Measurements from ENCODE around the gene PADI6. TPM values are rescaled to one million over a fixed set of nuclear protein-coding genes. Genes with fewer than 3 reads are reported as not detected.

The PADI6 gene
- polyA plus RNA-seq, 1 of the 3 experiments (the other 2 are of a cell fraction): not detected

- no peaks in the 10 kb centered on the region for H3K27me3 ChIP-seq (ENCODE audit: insufficient read depth)
- H3K4me3 ChIP-seq (ENCODE audit: low read depth in 2 of 2, low read length in 1 of 2): no peak overlapping the region
- TF ChIP-seq MXI1 (IDR thresholded peaks at IDR 0.05; ENCODE audit: low read depth, low read length): no peak
- no peak for TF ChIP-seq RAD21 (IDR thresholded peaks at IDR 0.05; ENCODE audit: low read length)
- no peak for TF ChIP-seq YY1 (IDR thresholded peaks at IDR 0.05; ENCODE audit: low read depth)
- no peak for TF ChIP-seq RCOR1 (IDR thresholded peaks at IDR 0.05; ENCODE audit: low read length)
- no peak for TF ChIP-seq TCF12 (IDR thresholded peaks at IDR 0.05)
- no peak for TF ChIP-seq FOXJ3 (CRISPR knock-in tag; IDR thresholded peaks at IDR 0.05)
- TF ChIP-seq IRF3 (IDR thresholded peaks at IDR 0.05; ENCODE audit: low read depth, low read length): no peak
- no peak for TF ChIP-seq NFIC (IDR thresholded peaks at IDR 0.05; ENCODE audit: borderline replicate concordance)
- TF ChIP-seq TEAD4 (IDR thresholded peaks at IDR 0.05; ENCODE audit: borderline replicate concordance, insufficient read depth): no peak
- no peak for TF ChIP-seq GABPA (IDR thresholded peaks at IDR 0.05; ENCODE audit: low read depth)
- no peak for TF ChIP-seq FOXM1 (IDR thresholded peaks at IDR 0.05; ENCODE audit: low read depth)
- no peak for TF ChIP-seq EZH2phosphoT487 (IDR thresholded peaks at IDR 0.05; ENCODE audit: borderline replicate concordance, low read depth)
- TF ChIP-seq ZBTB33 (IDR thresholded peaks at IDR 0.05; ENCODE audit: borderline replicate concordance, low read depth): no peak
- TF ChIP-seq EP300 (IDR thresholded peaks at IDR 0.05; ENCODE audit: borderline replicate concordance in 1 of 2, low read depth in 1 of 2, low read length in 1 of 2): no peak
- TF ChIP-seq REST (IDR thresholded peaks at IDR 0.05; ENCODE audit: low read depth, low read length): no peak
- TF ChIP-seq SIN3A (IDR thresholded peaks at IDR 0.05; ENCODE audit: borderline replicate concordance, low read depth, low read length): no peak
- no peak for TF ChIP-seq USF1 (IDR thresholded peaks at IDR 0.05; ENCODE audit: borderline replicate concordance, low read depth)
- TF ChIP-seq CTCF (IDR thresholded peaks at IDR 0.05): no peak
- TF ChIP-seq MEF2A (IDR thresholded peaks at IDR 0.05; ENCODE audit: borderline replicate concordance, low read depth): no peak
- no peak for TF ChIP-seq TAF1 (IDR thresholded peaks at IDR 0.05; ENCODE audit: borderline replicate concordance, low read depth, low read length)
- no peak overlapping the region for H2AFZ ChIP-seq (ENCODE audit: low read depth)
- H3K9ac ChIP-seq: no peak overlapping the region
- peaks cover 82% of the 10 kb centered on the region for H4K20me1 ChIP-seq (ENCODE audit: insufficient read depth)
- H3K4me2 ChIP-seq: no peak overlapping the region
- DNase-seq: no peak
- H3K27ac ChIP-seq (ENCODE audit: low read depth in 2 of 2, low read length in 1 of 2): no peak overlapping the region
- H3K36me3 ChIP-seq (replicated peaks in 1 of 2; ENCODE audit: control insufficient read depth in 1 of 2, insufficient read depth in 2 of 2, low read length in 1 of 2): peaks cover 30 to 48% of the 10 kb centered on the region in 2 experiments
- H3K4me1 ChIP-seq (ENCODE audit: control insufficient read depth in 1 of 2, insufficient read depth in 2 of 2, low read depth in 1 of 2, low read length in 1 of 2): peaks cover 11 to 17% of the 10 kb centered on the region in 2 experiments; a peak in 3 of 4 replicates
- peaks cover 3% of the 10 kb centered on the region for H3F3A ChIP-seq (replicated peaks; ENCODE audit: insufficient read depth)
- POLR2A ChIA-PET: interaction anchor here (1.1 kb wide), 1 partner anchor 21 kb away, joined by 3 read pairs; no protein-coding TSS in a partner anchor
- 96% methylated on average over 13 of the region's 13 CpGs for WGBS (ENCODE audit: low lambda C conversion rate)
- CTCF ChIA-PET: no interaction called here
- H3K9me3 ChIP-seq: no peaks in the 10 kb centered on the region
- peaks cover 93% of the 10 kb centered on the region for H3K79me2 ChIP-seq (ENCODE audit: insufficient read depth)
- no peaks in the 10 kb centered on the region for H3K9me2 ChIP-seq
These were observed 61.3 kb downstream of the PADI6 start for GRCh38 chr1:17433261-17433660.
